ENCODE results near the gene GPR160.

Gene GPR160

DNA sequence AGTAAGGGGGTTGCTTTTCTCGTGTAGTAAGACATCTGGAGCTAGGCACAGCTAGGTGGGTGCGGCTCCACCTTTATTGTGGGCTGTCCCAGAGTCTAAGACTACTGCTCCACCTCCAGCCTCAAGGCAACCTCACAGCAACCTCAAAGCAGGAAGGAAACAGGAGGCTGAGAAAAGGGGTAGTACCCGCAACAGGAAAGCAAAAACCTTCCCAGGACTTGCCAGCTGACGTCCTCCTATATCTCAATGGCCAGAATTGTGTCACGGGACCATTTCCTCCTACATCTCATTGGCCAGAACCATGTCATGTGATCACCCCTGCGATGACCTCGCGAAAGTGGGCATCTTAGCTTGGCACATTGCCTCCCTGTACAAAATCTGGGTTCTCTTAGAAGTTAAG lies 4.3 kb upstream of the GPR160 start:
- DNase-seq: no peak

GRCh38 chr3:170038434-170039110 lies 777 bp downstream of the GPR160 start:
- DNase-seq: no peak

- peak; percentile 55 for DNase-seq
Observed at GRCh38 chr3:170040418-170040817, 2.6 kb downstream of the GPR160 start.

DNA sequence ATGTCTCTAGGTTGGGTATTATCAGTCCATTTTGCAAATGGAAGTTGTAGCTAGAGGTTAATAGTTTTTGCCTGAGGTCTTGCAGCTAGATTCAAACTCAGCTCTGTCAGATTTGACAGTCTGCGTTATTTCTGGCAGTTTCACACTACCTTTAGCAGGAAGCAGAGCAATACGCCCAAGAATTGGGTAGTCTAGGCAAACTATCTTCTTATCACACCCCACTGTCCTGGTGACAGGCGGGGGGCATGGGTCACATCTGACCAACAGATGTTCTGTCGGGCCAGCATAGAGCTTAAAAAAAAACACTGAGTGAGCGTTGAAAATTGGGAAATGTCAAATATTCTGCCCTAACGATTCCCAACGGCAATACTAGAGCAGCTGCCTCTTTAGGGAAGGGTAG lies 5.7 kb downstream of the GPR160 start:
- no peak for DNase-seq

GRCh38 chr3:170044271-170044670 lies 6.5 kb downstream of the GPR160 start:
- DNase-seq: no peak

DNA sequence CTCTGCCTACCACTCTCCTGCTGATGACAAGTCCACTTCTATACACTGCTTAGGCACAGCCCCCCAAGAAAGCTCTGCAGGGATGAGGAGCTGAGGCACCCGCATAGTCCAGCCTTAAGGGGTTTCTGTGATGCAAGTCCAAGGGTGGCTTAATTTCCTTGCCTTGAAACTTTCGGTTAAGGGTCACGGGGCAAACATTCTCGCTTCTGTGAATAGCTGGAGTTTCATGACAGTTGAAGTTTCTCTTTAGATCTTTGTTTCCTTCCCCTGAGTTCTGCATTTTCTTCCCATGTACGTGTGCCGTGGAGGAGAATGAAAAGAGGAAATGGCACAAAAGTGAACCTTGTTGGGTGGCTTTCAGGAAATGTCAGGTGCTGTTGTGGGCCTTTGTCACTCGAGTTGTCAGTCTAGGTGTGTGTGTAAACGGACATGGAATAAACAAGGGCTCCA lies 7.0 kb downstream of the GPR160 start:
- DNase-seq: no peak

- DNase-seq: no peak
Observed at GRCh38 chr3:170046269-170047132, 8.7 kb downstream of the GPR160 start.

GRCh38 chr3:170047133-170047404 lies 9.3 kb downstream of the GPR160 start:
- DNase-seq: no peak

DNA sequence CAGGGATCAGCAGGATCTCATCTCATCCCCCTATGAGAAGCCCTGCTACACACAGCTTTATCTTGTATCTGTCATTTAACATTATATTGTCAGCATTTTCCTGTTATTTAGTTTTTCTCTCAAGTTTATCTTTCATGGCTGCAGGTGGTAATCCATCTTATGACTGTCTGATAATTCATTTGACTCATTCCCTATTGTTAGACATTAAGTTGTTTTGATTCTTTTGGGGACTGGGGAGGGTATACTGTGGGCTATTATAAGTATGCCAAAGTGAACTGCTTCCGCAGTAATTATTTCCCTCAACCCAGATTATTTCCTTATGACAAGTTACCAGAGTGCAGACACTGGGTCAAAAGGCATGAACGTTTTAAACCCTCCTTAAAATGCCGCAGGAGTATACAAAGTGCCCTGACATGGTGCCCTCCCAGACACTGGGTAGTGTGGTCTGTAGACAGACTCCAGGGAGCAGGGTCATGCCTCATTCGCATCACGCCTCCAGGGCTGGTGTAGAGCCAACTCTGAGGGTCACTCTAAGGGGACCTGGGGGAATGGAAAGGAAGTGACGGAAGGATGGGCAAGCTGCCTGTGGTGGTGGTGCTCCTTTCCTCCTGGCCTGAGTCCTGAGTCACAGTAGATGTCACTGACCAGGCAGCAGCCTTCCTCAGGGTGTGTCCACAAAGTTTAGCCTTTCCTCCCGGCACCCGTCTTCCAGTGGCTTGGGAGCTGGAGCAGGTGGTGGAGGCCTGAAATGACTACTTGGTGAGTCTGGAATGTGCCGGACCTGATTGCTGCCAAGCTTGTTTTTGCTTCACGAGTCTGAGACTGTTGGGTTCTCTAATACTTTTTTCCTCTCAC lies 11.6 kb downstream of the GPR160 start:
- no peak for DNase-seq

DNA sequence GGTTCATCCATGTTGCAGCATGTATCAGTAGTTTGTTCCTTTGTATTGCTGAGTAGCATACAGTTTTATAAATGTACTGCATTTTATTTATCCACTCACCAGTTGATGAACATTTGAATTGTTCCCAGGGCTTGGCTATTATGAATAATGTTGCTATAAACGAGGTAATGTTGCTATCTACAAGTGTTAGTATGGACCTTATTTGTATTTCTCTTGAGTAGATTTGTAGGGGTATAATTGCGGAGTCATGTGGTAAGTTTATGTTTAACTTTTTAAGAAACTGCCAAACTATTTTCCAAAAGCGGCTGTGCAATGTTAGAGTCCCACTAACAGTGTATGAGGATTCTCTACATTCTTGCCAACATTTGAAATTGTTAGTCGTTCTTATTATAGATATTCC lies 13.0 kb downstream of the GPR160 start:
- DNase-seq: no peak

DNA sequence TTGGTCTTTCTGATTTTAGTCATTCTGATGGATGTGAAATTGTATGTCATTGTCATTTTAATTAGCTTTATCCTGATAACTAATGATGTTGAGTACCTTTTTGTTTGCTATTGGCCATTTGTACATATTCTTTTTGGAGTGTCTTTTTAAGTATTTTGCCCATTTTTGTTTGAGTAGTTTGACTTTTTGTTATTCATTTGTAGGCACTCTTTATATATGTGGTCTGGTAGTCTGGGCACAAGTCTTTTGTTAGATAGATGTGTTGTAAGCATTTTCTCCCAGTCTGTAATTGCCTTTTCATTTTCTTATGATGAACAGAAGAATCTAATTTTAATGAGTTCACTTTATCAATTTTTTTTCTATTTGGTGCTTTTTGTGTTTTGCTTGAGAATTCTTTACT lies 14.6 kb downstream of the GPR160 start:
- no peak for DNase-seq

GRCh38 chr3:170054204-170054603 lies 16.4 kb downstream of the GPR160 start:
- DNase-seq: no peak

GRCh38 chr3:170055209-170055608 lies 17.4 kb downstream of the GPR160 start:
- no peak for DNase-seq

- DNase-seq: no peak
Observed at GRCh38 chr3:170056710-170057454, 19.1 kb downstream of the GPR160 start.

DNA sequence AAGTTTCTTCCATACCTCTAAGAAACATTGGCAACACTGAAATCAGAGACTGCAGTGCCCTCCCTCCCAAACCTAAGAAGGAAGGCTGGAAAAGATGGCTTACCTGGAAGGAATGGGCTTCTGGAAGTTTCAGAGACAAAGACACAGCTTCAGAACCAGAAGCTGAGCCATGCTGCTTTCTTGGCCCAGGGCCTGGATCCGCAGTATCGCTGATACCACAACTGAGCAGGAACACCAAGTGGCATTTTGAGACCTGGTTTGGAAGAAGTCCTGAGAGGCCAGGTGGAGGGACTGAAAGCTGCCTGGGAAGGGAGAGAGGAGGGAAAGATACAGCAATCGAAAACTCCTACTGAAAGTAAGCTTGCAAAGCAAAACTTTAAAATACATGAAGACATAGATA lies 19.8 kb downstream of the GPR160 start:
- DNase-seq: no peak

DNA sequence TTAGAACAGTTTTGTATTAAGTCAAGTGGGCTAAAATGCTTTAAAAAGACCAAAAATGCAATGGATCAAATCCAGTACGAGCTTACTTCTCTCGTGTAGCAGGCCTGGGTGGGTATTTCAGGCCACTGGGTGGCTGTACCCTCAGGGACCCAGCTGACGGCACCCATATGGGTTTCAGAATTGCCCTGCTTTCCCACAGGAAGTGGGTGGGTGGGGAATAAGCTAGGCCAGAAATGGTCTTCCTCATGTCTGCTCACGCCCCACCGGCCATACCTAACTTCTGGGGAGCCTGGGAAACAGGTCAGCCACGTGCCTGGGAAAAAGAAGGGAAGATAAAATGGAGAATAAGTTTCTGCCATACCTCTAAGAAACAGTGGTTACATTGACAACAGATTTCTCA lies 20.3 kb downstream of the GPR160 start:
- DNase-seq: no peak

DNA sequence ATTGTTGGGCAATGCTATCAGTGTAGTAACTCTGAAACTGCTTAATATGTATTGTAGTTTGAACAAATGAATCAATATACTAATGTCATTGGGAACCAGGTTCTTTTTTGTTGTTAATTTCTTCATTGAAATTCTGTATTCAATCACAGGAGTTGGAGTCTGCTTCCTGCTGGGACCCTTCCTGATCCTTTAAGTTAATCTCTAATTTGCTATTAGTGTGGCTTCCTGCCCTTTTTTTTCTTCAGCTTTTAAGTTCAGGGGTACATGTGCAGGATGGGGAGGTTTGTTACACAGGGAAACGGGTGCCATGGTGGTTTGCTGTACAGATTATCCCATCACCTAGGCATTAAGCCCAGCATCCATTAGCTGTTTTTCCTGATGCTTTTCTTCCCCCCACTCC lies 21.7 kb downstream of the GPR160 start:
- no peak for DNase-seq

DNA sequence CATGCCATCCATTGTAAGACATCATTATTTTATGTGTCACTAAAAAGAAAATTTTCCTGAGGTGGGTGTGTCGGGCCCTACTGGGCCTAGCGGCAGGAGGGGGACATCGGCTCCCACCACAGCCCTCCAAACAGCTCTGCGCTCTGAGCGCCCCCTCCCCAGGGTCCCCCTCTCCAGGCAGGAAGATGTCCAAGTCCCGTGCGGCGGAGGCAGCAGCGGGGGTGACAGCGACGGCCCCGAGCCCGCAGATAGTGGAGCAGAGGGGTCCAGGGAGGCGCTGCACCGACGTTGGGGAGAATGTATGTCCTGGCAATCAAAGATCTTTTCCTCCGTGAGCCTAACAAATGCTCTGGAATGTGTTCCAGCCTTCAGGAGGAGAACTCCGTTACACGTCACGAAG lies 24.3 kb downstream of the GPR160 start:
- no peak for DNase-seq

DNA sequence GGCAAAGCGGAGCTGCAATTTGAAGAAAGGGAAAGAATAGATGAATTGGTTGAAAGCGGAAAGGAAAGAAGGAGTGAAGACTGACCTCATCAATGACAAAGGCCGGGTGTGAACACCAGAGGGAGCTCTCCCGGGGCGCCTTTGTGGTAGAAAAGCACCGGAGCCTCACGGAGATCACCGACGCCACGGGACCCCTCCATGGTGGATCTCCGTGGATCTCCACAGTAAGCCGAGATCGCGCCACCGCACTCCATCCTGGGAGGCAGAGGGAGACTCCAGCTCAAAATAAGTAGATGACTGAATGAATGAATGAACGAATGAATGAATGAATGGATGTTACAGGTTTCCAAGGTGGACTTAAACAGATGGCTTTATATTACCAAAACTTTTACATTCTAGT lies 25.0 kb downstream of the GPR160 start:
- no peak for DNase-seq

- DNase-seq: no peak
Observed at GRCh38 chr3:170063691-170064090, 25.9 kb downstream of the GPR160 start.

DNA sequence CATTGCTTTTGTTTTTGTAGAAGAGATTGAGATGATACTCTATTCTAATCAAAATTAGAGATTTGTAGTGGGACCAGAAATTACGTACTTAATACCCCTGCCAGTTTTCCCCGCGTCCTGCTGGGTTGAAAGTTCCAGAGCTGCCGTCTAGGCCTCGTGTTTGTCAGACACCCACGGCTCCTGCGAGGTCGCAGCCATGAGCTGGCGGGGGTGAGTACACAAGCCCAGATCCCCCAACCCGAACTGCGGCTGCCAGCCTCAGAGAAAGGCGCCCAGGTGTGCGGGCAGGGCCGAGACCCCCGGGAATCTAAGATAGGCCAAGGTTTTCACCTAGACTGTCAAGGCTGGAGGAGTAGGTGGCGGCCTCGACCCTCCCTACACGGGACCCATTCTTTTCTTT lies 26.3 kb downstream of the GPR160 start:
- DNase-seq: no peak

- no peak for DNase-seq
Observed at GRCh38 chr3:170075441-170076091, 37.8 kb downstream of the GPR160 start.
